ENCODE measurements around the gene KLHDC9. TPM values are rescaled to one million over a fixed set of nuclear protein-coding genes. Genes with fewer than 3 reads are reported as not detected.

Gene KLHDC9
- total and polyA plus RNA-seq, 2 of the 13 experiments (the other 11 are each of a cell fraction or from before 2014, with no cell fraction given) = 2.9 TPM

GRCh38 chr1:161054805-161055204 is 43.4 kb upstream of the KLHDC9 start:
- H3K27me3 ChIP-seq (ENCODE audit: control insufficient read depth in 1 of 2, insufficient read depth in 2 of 2, low read length in 2 of 2) = no peaks in the 10 kb centered on the region
- intact Hi-C loops (cut with micrococcal nuclease; ENCODE audit: unreplicated experiment) = no loop called here
- BruUV-seq (replicated peaks) = no TSS peak
- CTCF ChIA-PET (ENCODE audit: low intra/inter-chr PET ratio, low total read pairs) = no interaction called here
- TF ChIP-seq KAT8 (CRISPR knock-in tag; IDR thresholded peaks at IDR 0.05) = no peak
- no peak for TF ChIP-seq ZNF136 (CRISPR knock-in tag; IDR thresholded peaks at IDR 0.05; ENCODE audit: low read depth)
- no peak for TF ChIP-seq MEIS2 (CRISPR knock-in tag; IDR thresholded peaks at IDR 0.05)
- TF ChIP-seq CENPT (CRISPR knock-in tag; IDR thresholded peaks at IDR 0.05; ENCODE audit: low read depth) = no peak
- ATAC-seq (no peak), FAIRE-seq (no peak), DNase-seq (ENCODE audit: low spot score) (no peak)
- no peak overlapping the region for H2AFZ ChIP-seq (ENCODE audit: low read length)
- H3K4me2 ChIP-seq (ENCODE audit: low read depth, low read length) = no peak overlapping the region
- H3K36me3 ChIP-seq (replicated peaks in 1 of 2; ENCODE audit: control insufficient read depth in 1 of 2, insufficient read depth in 2 of 2, low read length in 2 of 2) = no peaks in the 10 kb centered on the region
- peaks cover 10% of the 10 kb centered on the region for H3K4me1 ChIP-seq (ENCODE audit: insufficient read depth, low read length)
- H3K4me3 ChIP-seq (replicated peaks in 1 of 3; ENCODE audit: insufficient read depth in 1 of 3, low read depth in 2 of 3, low read length in 3 of 3) = no peak overlapping the region
- H3K9me3 ChIP-seq (ENCODE audit: low read length) = no peaks in the 10 kb centered on the region
- in situ Hi-C loops (cut with HindIII; ENCODE audit: extremely low pct_ligation_motif_present, low pct_unique_long_range_greater_than_20kb) = loop anchor here (5.0 kb wide), 1 partner anchor 47 kb away; no protein-coding TSS in a partner anchor
- no peak overlapping the region for H3K27ac ChIP-seq (ENCODE audit: extremely low read length, insufficient read depth, low read length)
- H4K20me1 ChIP-seq (ENCODE audit: insufficient read depth, low read length) = no peaks in the 10 kb centered on the region
- no peak overlapping the region for H3K9ac ChIP-seq (ENCODE audit: insufficient read depth, low read depth, low read length)
- H3K79me2 ChIP-seq (ENCODE audit: insufficient read depth, low read length) = no peaks in the 10 kb centered on the region
- POLR2A ChIA-PET = interaction anchor here (1.5 kb wide), 1 partner anchor 10 kb away, joined by 6 read pairs; the partner anchor contains the start of gene USF1
- 47% methylated on average over 6 of the region's 7 CpGs for WGBS (ENCODE audit: low lambda C conversion rate)

- intact Hi-C loops (cut with micrococcal nuclease; ENCODE audit: unreplicated experiment) (no loop called here), in situ Hi-C loops (cut with HindIII; ENCODE audit: extremely low pct_ligation_motif_present, low pct_unique_long_range_greater_than_20kb) (no loop called here)
- TF ChIP-seq JARID2 (CRISPR knock-in tag; IDR thresholded peaks at IDR 0.05; ENCODE audit: insufficient replicate concordance) (no peak), ZNF205 (CRISPR knock-in tag; IDR thresholded peaks at IDR 0.05) (no peak), ZNF720 (CRISPR knock-in tag; IDR thresholded peaks at IDR 0.05) (no peak), IRX3 (CRISPR knock-in tag; IDR thresholded peaks at IDR 0.05; ENCODE audit: borderline replicate concordance, low read depth) (no peak)
- TF ChIP-seq, protein P1, sequence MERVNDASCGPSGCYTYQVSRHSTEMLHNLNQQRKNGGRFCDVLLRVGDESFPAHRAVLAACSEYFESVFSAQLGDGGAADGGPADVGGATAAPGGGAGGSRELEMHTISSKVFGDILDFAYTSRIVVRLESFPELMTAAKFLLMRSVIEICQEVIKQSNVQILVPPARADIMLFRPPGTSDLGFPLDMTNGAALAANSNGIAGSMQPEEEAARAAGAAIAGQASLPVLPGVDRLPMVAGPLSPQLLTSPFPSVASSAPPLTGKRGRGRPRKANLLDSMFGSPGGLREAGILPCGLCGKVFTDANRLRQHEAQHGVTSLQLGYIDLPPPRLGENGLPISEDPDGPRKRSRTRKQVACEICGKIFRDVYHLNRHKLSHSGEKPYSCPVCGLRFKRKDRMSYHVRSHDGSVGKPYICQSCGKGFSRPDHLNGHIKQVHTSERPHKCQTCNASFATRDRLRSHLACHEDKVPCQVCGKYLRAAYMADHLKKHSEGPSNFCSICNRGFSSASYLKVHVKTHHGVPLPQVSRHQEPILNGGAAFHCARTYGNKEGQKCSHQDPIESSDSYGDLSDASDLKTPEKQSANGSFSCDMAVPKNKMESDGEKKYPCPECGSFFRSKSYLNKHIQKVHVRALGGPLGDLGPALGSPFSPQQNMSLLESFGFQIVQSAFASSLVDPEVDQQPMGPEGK (CRISPR knock-in tag; IDR thresholded peaks at IDR 0.05) = no peak
- TF ChIP-seq, protein P2, sequence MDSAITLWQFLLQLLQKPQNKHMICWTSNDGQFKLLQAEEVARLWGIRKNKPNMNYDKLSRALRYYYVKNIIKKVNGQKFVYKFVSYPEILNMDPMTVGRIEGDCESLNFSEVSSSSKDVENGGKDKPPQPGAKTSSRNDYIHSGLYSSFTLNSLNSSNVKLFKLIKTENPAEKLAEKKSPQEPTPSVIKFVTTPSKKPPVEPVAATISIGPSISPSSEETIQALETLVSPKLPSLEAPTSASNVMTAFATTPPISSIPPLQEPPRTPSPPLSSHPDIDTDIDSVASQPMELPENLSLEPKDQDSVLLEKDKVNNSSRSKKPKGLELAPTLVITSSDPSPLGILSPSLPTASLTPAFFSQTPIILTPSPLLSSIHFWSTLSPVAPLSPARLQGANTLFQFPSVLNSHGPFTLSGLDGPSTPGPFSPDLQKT (CRISPR knock-in tag; IDR thresholded peaks at IDR 0.05; ENCODE audit: borderline replicate concordance) = no peak
- TF ChIP-seq, protein P3, sequence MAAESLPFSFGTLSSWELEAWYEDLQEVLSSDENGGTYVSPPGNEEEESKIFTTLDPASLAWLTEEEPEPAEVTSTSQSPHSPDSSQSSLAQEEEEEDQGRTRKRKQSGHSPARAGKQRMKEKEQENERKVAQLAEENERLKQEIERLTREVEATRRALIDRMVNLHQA (CRISPR knock-in tag; IDR thresholded peaks at IDR 0.05) = no peak
- TF ChIP-seq, protein P4, sequence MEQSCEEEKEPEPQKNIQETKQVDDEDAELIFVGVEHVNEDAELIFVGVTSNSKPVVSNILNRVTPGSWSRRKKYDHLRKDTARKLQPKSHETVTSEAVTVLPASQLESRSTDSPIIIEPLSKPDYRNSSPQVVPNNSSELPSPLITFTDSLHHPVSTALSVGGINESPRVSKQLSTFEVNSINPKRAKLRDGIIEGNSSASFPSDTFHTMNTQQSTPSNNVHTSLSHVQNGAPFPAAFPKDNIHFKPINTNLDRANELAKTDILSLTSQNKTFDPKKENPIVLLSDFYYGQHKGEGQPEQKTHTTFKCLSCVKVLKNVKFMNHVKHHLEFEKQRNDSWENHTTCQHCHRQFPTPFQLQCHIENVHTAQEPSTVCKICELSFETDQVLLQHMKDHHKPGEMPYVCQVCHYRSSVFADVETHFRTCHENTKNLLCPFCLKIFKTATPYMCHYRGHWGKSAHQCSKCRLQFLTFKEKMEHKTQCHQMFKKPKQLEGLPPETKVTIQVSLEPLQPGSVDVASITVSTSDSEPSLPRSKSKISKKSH (CRISPR knock-in tag; IDR thresholded peaks at IDR 0.05; ENCODE audit: borderline replicate concordance) = no peak
- Histone ChIP-seq H3K27me3 (ENCODE audit: control insufficient read depth in 1 of 2, insufficient read depth in 2 of 2, low read length in 2 of 2) (no peaks in the 10 kb centered on the region), H4K20me1 (ENCODE audit: insufficient read depth, low read length) (no peaks in the 10 kb centered on the region), H3K9ac (ENCODE audit: insufficient read depth, low read depth, low read length) (no peak overlapping the region), H3K36me3 (replicated peaks in 1 of 2; ENCODE audit: control insufficient read depth in 1 of 2, insufficient read depth in 2 of 2, low read length in 2 of 2) (no peaks in the 10 kb centered on the region), H3K4me1 (ENCODE audit: insufficient read depth, low read length) (no peaks in the 10 kb centered on the region), H2AFZ (ENCODE audit: low read length) (no peak overlapping the region), H3K9me3 (ENCODE audit: low read length) (no peaks in the 10 kb centered on the region), H3K27ac (ENCODE audit: extremely low read length, insufficient read depth, low read length) (no peak overlapping the region), H3K4me3 (replicated peaks in 1 of 3; ENCODE audit: insufficient read depth in 1 of 3, low read depth in 2 of 3, low read length in 3 of 3) (no peak overlapping the region), H3K79me2 (ENCODE audit: insufficient read depth, low read length) (no peaks in the 10 kb centered on the region), H3K4me2 (ENCODE audit: low read depth, low read length) (no peak overlapping the region)
- POLR2A ChIA-PET = no interaction called here
- FAIRE-seq = no peak
- ATAC-seq = no peak; the same call in 2 of the 3 replicates
- WGBS (ENCODE audit: low lambda C conversion rate) = 36% methylated on average over 6 of the region's 6 CpGs
- CTCF ChIA-PET (ENCODE audit: low intra/inter-chr PET ratio, low total read pairs) = no interaction called here
- no TSS peak for BruUV-seq (replicated peaks)
- DNase-seq (ENCODE audit: low spot score) = no peak
Measured at GRCh38 chr1:161059293-161059692, 38.9 kb upstream of the KLHDC9 start.

Data from HepG2 (cell line).